Activated CD8-positive, alpha-beta memory T cell treated with anti-CD3 and anti-CD28 coated beads, Interleukin-2, amount 50 U/mL, for 1 hour (primary cell): Measurements from ENCODE around the gene COL27A1.
"Not testable (repeated sequence)": the region's sequence is repeated elsewhere in the genome, so short reads cannot be mapped to it uniquely, and the experiment has no call there.

Source experiments
- DNase-seq: peaks from one replicate; pipeline ENCODE4 v3.0.0-alpha.2; 2020; ENCODE audit errors: extremely low read depth

Gene COL27A1

DNA sequence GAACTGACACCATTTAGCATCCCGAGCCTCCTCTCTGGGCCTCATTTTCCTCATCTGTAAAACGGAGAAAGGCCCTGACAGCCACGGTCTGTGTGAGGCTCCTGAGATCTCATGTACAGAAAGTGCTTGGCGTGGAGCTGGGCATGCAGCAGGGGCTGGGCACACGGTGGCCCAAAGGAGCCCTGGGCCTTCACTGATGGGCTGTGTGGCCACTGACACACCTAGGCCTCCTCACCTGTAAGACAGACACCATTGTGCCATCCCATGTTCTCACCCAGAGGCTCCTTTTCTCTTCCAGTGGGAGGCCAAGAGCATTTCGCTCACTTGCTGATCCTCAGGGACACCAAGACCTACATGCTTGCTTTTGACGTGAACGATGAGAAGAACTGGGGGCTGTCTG lies 169.2 kb downstream of the COL27A1 start:
- no peak for DNase-seq

GRCh38 chr9:114324965-114325364 lies 169.6 kb downstream of the COL27A1 start:
- DNase-seq = not testable (repeated sequence)

DNA sequence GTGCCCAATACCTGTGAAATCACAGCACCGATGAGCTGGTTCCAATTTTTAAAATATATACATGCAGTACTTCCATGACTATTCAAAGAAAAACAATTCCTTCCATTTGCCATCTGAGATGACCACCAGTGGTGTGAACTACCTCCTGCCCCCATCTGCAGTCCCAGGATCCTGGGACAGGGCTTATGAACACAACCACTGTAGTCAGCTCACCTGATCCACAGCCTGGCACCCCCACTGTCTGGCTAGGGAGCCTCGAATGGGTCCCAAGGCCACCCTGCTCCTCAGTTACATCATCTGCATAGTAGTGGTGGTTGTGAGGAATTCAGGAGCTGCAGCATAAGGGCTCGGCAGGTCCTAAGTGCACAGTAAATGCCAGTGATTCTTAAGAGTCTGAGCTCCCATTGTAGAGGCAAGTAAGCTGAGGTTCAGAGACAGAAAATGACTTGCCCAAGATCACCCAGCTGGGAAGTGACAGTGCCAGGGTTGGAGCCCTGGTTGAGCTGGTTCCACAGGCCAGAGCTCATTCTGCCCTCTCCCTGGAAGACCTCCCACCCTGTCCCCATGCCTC lies 170.4 kb downstream of the COL27A1 start:
- DNase-seq = not testable (repeated sequence)

GRCh38 chr9:114327749-114328148 lies 172.4 kb downstream of the COL27A1 start:
- no peak for DNase-seq

GRCh38 chr9:114328357-114328820 lies 173.1 kb downstream of the COL27A1 start:
- DNase-seq = not testable (repeated sequence)

DNA sequence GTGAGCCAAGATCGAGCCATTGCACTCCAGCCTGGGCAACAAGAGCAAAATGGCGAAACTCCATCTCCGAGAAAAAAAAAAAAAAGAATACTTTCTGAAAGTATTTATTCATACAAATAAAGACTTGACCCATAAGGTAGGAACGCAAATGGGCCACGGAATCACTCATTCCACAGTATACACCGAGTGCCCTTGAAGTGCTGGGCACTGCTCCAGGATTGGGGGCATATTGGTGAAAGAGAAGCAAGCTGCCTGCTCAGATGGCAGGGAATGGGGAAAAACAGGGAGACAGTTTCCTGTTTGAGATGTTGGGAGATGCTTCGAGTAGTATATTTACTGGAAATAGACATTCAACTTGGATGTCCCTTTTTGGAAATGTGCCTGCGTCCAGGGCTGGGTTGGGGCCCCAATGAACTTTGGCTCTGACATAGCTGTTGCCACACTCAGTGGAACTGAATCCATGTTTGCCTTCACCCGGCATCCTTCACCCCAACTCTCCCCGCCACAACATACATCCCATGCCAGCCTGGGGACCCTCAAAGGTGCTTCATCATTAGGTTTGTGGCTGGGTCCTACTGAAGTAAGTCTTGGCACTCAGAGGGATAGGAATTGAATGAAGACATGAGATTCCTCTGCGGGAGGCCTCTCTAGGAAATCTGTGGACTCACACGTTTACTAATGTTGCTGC lies 173.7 kb downstream of the COL27A1 start:
- not testable (repeated sequence) for DNase-seq

DNA sequence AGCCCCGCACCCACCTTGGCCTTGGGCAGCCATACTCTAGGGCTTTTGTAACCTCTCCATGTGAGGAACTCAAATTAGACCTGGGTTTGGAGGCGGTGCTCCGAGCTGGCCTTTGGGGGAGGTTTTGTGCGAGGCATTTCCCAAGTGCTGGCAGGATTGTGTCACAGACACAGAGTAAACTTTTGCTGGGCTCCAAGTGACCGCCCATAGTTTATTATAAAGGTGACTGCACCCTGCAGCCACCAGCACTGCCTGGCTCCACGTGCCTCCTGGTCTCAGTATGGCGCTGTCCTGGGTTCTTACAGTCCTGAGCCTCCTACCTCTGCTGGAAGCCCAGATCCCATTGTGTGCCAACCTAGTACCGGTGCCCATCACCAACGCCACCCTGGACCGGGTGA lies 174.3 kb downstream of the COL27A1 start, which contains the start of gene ORM2:
Gene ORM2 (plus strand): TSS at position 245 of the 398 bp plus-strand sequence. CDS start 36 bp downstream, at position 281.
- DNase-seq = not testable (repeated sequence)

- no peak for DNase-seq
Measured at GRCh38 chr9:114330636-114331035, 175.3 kb downstream of the COL27A1 start.

GRCh38 chr9:114331229-114332195 lies 176.2 kb downstream of the COL27A1 start:
- DNase-seq = not testable (repeated sequence)

- not testable (repeated sequence) for DNase-seq
Measured at GRCh38 chr9:114332474-114333040, 177.2 kb downstream of the COL27A1 start.

- DNase-seq = not testable (repeated sequence)
Measured at GRCh38 chr9:114333718-114334117, 178.4 kb downstream of the COL27A1 start.

- DNase-seq = no peak
Measured at GRCh38 chr9:114334490-114334889, 179.2 kb downstream of the COL27A1 start.

GRCh38 chr9:114335745-114336144 lies 180.4 kb downstream of the COL27A1 start:
- no peak for DNase-seq

DNA sequence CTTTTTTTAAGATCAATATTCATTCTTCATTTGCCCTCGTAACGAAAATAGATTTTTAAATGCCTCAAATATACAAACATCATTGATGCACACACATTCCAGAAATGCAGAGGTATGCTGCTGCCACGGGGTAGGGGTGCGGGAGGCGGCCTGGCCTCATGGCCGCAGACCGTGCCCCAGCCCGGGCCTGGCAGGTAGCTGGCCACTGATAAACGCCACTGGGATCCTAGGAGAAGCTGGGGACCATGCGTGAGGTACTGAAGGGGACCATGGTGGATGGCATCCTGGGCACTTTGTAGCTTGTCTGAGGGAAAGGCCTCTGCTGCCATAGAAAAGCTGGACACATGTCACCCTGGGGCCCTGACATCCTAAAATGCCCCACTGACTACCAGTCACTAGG lies 180.8 kb downstream of the COL27A1 start:
- DNase-seq = no peak

DNA sequence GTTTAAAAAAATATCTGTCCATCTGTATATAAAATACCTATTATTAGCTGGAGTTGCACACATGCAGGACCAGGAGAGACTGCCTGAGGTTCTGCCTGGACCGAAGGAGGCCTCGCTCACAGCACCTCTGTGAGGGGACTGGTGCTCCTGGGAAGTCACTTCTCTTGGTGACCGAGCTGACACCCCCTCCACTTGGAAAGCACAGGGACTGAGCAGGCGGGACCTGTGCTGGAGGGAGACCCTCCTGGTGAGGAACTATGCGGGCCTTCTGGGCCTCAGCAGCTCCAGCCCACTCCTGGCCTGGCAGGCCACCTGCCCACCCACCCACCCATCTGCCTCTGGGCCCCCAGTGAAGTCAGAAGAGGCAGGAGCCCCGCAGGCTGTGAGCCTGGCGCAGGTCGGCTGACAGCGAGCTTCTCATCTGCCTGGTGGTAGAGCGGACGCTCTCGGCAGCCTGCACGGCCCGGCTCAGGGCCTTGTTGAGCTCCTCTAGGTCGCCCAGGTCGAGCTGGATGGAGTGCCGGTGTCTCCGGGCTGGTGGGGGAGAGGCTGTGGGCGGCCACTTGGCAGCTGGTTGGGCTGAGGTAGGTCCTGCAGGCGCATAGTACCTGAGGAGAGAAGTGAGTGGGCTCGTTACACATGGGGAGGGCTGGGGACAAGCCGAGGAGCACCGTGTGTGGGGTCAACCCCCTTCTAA lies 181.5 kb downstream of the COL27A1 start:
- no peak for DNase-seq

DNA sequence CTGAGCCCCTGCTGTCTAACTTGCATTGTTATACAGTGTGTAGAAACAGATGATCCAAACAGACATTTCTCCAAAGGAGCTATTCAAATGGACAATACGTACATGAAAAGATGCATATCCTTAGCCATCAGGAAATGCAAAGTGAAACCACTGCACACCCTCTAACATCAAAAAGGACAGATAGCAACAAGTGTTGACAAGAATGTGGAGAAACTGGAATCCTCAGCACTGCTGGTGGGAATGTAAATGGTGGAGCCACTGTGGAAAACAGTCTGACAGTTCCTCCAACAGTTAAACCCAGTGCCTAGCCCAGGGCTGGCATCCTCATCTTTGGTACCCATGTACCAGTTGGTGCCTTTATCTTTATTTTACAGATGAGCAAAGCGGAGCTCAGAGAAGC lies 182.8 kb downstream of the COL27A1 start:
- DNase-seq = no peak

GRCh38 chr9:114339130-114339908 lies 184.0 kb downstream of the COL27A1 start:
- DNase-seq = no peak

- DNase-seq = no peak
Measured at GRCh38 chr9:114341152-114341830, 186.0 kb downstream of the COL27A1 start.

GRCh38 chr9:114341991-114342390 lies 186.7 kb downstream of the COL27A1 start:
- no peak for DNase-seq
